Right atrium auricular region (tissue), 2 donors: Measurements from ENCODE around the gene BNC2. TPM values are rescaled to one million over a fixed set of nuclear protein-coding genes. Genes with fewer than 3 reads are reported as not detected.

Experiments used
- DNase-seq: peaks from one replicate; pipeline ENCODE4 v3.0.0-alpha.2; 2019; ENCODE audit warnings: low spot score
- H3K27ac ChIP-seq, 2 donors: fragments of 200-600 bp; sonication (generic); 1 replicate in 1 of 2; 2 replicates in 1 of 2; pipeline ENCODE4 v1.5.1; 2016 to 2019
- H3K27me3 ChIP-seq, 2 donors: fragments of 200-600 bp; sonication (generic); one replicate each; pipeline versions ENCODE4 v1.5.1 to v1.6.0; 2017 to 2019
- H3K36me3 ChIP-seq: fragments of 200-600 bp; sonication (generic); one replicate; pipeline ENCODE4 v1.5.1; 2016
- H3K4me1 ChIP-seq, 2 donors: fragments of 200-600 bp; sonication (generic); one replicate each; pipeline versions ENCODE4 v1.5.1 to v1.6.0; 2017 to 2019
- H3K4me3 ChIP-seq, 2 donors: fragments of 200-600 bp; sonication (generic); 1 replicate in 1 of 2; 2 replicates in 1 of 2; pipeline ENCODE4 v1.5.1; 2017 to 2019; ENCODE audit warnings: mild to moderate bottlenecking in 1 of 2, moderate library complexity in 1 of 2
- H3K9me3 ChIP-seq, 2 donors: fragments of 200-600 bp; sonication (generic); one replicate each; pipeline ENCODE4 v1.5.1; 2019
- total RNA-seq, 2 donors: library from RNA; depleted of rRNA; stranded (reverse); fragments of >200 nt; gene quantifications; one replicate each; pipeline ENCODE4 v1.1.0, GENCODE V29; 2016
- TF ChIP-seq, protein P1 (sequence below), 2 donors: fragments of 200-600 bp; sonication (generic); IDR thresholded peaks; one replicate each; pipeline ENCODE4 v1.5.1; 2019; ENCODE audit warnings: antibody characterized with exemption in 2 of 2

BNC2 gene
- total RNA-seq, 2 donors from 2014 or later, result 68.3 to 77.6 TPM

DNA sequence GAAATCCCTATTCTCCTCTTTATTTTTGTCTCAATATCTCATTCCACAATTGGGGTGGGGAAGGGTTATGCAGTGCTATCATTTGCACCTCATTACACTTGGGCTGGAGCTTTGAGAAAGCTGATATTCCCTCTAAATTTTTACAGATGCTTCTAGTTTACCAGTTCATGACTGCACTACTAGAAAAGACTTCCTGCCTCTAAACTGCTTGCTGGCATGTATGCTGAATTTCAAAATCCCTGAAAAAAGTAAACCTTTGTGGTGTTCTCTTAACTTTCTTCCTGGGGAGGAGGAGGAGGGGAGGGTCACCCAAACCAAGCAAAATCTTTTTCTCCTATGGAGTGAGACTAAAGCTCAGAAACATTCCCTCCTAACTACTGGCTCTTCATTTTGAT lies 45.1 kb downstream of the BNC2 start:
- DNase-seq, result no peak
- H3K27ac ChIP-seq, result no peak overlapping the region
- H3K9me3 ChIP-seq, result no peaks in the 10 kb centered on the region

DNA sequence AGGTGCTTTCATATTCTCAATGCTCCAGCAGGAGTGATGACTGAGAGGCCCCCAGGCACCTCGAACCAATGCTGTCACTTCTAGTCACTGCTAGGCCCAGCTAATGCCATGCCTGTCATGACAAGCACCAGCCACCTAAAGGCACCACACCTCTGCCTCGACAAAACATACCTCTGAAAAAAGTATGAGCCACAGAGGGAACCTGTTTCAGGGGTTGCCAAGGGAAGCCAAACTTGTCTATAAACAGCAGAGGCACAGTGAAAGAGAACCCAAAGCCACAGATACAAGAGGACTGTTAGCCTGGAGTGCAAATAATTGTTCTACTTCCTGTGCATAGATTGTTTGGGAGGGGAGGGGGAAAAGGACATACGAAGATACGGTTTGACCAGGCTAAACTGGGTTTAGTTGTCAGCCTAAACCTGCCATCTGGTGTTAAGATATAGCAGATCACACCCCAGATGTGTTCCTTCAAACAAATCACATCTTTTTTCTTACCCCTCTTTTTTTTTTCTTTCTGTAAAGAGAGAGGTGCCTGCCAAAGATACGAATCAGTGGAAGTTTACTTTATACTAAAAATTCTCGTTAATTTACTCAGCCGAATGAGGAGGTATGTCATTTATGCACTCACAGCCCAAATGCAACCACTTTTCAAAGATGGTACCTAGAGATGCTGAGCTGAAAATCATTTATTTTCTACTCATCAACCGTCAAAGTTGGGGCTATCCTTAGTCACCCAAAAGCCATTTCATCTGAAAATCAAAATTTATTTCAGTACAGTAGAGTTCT lies 45.7 kb downstream of the BNC2 start:
- TF ChIP-seq, protein P1, sequence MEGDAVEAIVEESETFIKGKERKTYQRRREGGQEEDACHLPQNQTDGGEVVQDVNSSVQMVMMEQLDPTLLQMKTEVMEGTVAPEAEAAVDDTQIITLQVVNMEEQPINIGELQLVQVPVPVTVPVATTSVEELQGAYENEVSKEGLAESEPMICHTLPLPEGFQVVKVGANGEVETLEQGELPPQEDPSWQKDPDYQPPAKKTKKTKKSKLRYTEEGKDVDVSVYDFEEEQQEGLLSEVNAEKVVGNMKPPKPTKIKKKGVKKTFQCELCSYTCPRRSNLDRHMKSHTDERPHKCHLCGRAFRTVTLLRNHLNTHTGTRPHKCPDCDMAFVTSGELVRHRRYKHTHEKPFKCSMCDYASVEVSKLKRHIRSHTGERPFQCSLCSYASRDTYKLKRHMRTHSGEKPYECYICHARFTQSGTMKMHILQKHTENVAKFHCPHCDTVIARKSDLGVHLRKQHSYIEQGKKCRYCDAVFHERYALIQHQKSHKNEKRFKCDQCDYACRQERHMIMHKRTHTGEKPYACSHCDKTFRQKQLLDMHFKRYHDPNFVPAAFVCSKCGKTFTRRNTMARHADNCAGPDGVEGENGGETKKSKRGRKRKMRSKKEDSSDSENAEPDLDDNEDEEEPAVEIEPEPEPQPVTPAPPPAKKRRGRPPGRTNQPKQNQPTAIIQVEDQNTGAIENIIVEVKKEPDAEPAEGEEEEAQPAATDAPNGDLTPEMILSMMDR (IDR thresholded peaks at IDR 0.05), result no peak
- H3K4me3 ChIP-seq, result no peak overlapping the region
- DNase-seq, result no peak
- H3K27me3 ChIP-seq, result no peaks in the 10 kb centered on the region
- H3K27ac ChIP-seq, result no peak overlapping the region
- no peaks in the 10 kb centered on the region for H3K36me3 ChIP-seq
- H3K4me1 ChIP-seq, result peaks cover 0 to 18% of the 10 kb centered on the region in 2 donors
- no peaks in the 10 kb centered on the region for H3K9me3 ChIP-seq

More for the DNA sequence above, 45.1 kb downstream of the BNC2 start:
- TF ChIP-seq, protein P1 (IDR thresholded peaks at IDR 0.05), result no peak
- no peaks in the 10 kb centered on the region for H3K36me3 ChIP-seq
- no peak overlapping the region for H3K4me3 ChIP-seq
- H3K27me3 ChIP-seq, result no peaks in the 10 kb centered on the region
- H3K4me1 ChIP-seq, result peaks cover 0 to 18% of the 10 kb centered on the region in 2 donors

DNA sequence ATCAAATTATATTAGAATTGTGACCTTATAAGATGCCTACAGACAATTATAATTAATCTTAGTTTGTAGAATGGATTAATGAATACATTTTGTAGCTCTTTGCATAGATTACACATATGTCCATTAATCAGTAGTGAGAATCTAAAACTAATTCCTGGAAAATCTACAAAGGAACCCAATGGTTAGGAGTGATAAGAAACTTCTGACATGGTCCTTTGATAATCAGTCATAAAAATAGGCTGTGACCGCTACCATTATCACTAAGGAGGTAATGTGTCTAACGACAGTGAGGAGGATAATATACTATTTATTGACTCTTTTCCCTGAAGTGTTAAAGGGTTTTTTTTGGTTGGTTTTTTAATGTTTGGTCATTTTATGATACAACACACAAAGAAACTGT lies 46.6 kb downstream of the BNC2 start:
- Histone ChIP-seq H3K4me3 (no peak overlapping the region), H3K9me3 (no peaks in the 10 kb centered on the region), H3K4me1 (peaks cover 0 to 13% of the 10 kb centered on the region in 2 donors), H3K27me3 (no peaks in the 10 kb centered on the region), H3K36me3 (no peaks in the 10 kb centered on the region), H3K27ac (no peak overlapping the region)
- DNase-seq, result no peak
- TF ChIP-seq, protein P1 (IDR thresholded peaks at IDR 0.05), result no peak

DNA sequence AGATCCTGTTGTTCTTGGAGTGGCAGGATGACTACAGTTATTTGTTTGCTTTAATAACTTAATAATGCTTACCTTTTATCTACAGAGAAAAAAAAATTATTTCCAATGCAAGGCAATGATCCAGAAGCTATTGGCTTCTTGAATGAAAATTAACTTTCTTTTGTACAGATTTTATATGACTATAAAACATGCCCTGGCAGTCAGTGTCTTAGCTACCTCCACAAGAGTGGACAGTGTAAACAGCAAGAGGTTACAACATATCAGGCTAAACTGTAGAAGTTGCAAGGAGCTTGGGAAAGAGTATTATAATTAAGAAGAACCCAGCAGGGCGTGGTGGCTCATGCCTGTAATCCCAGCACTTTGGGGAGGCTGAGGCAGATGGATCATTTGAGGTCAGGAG lies 49.1 kb downstream of the BNC2 start:
- Histone ChIP-seq H3K27me3 (no peaks in the 10 kb centered on the region), H3K9me3 (no peaks in the 10 kb centered on the region), H3K27ac (no peak overlapping the region), H3K4me1 (peaks cover 0 to 5% of the 10 kb centered on the region in 2 donors), H3K36me3 (no peaks in the 10 kb centered on the region), H3K4me3 (no peak overlapping the region)
- TF ChIP-seq, protein P1 (IDR thresholded peaks at IDR 0.05), result no peak
- no peak for DNase-seq

DNA sequence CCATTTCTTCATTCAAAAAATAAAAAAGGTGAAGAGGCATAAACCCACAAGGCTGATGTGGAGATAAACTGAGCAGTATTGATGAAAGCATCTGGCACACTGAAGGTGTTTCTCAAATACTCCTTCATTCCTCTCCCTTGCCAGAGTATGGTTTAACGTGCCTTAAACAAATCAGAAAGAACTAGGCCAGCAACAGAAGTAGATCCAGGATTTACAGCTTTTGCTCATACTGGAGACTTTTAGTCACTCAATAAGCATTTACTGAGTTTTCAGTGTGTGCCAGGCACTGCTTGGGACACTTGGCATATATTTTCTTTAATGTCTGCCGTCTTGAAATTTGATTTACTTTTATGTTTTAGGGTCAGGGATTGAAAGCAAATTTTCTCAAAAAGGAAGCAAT lies 53.0 kb downstream of the BNC2 start:
- H3K36me3 ChIP-seq, result no peaks in the 10 kb centered on the region
- no peaks in the 10 kb centered on the region for H3K27me3 ChIP-seq
- no peak overlapping the region for H3K4me3 ChIP-seq
- DNase-seq, result no peak
- no peaks in the 10 kb centered on the region for H3K9me3 ChIP-seq
- no peak overlapping the region for H3K27ac ChIP-seq
- TF ChIP-seq, protein P1 (IDR thresholded peaks at IDR 0.05), result no peak
- no peaks in the 10 kb centered on the region for H3K4me1 ChIP-seq

DNA sequence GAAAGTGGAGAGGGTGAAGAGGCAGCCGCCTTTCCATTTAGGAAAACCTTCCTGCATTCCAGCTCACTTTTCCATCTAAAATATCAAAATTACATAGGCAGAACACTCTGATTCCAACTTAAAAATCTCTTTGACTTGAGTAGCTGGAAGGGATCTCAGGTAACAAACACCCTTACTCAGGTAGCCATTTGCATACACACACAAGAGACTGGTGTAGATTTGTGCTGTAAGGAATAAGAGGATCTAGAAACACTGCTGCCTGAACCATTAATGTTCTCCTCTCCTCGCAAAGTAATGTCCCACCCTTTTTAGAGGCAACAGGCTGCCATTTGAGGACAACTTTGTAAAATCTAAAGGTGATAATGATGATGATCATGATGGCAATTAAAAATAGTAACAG lies 53.5 kb downstream of the BNC2 start:
- no peaks in the 10 kb centered on the region for H3K9me3 ChIP-seq
- no peak overlapping the region for H3K4me3 ChIP-seq
- H3K4me1 ChIP-seq, result no peaks in the 10 kb centered on the region
- no peak for DNase-seq
- TF ChIP-seq, protein P1 (IDR thresholded peaks at IDR 0.05), result no peak
- no peaks in the 10 kb centered on the region for H3K27me3 ChIP-seq
- no peaks in the 10 kb centered on the region for H3K36me3 ChIP-seq
- no peak overlapping the region for H3K27ac ChIP-seq
